ENCODE measurements around the gene TTN.

DNA sequence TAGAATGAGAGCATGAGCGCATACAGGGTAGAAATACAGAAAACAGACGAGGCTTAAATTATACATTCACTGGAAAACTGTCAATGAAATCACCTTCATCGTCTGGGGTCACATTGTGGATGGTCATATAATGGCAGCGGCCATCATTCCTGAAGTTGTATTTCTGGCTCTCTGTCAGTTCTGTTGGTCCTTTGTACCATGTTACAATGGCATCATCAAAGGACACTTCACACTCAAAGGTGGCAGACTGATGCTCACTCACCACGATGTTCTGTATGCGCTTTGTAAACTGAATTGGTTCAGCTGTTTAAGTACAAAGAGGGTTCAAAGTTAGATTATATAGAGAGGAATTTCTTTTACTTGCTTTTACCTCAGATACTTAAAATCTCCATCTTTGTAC lies 104.9 kb downstream of the TTN start:
- TF ChIP-seq ZNF274 (IDR thresholded peaks at IDR 0.05; ENCODE audit: low read depth, low read length) (no peak), SUZ12 (IDR thresholded peaks at IDR 0.05; ENCODE audit: extremely low read depth, insufficient read depth, insufficient read length) (no peak), YY1 (IDR thresholded peaks at IDR 0.05; ENCODE audit: insufficient read depth, insufficient read length) (no peak)

Data from NT2/D1 (cell line).